Endodermal cell (in vitro differentiated cells): ENCODE measurements around the gene ZSWIM8. TPM values are rescaled to one million over a fixed set of nuclear protein-coding genes. Genes with fewer than 3 reads are reported as not detected.

Experiments used
- DNase-seq: peaks from one replicate; pipeline ENCODE4 v3.0.0-alpha.2; 2017
- H3K27ac ChIP-seq: 2 replicates; pipeline ENCODE4 v1.5.1; 2013; ENCODE audit warnings: mild to moderate bottlenecking, low read depth, low read length, moderate library complexity
- H3K27me3 ChIP-seq: 2 replicates; pipeline ENCODE4 v1.6.1; 2013; ENCODE audit warnings: mild to moderate bottlenecking, low read length, moderate library complexity; ENCODE audit not compliant: insufficient read depth, control insufficient read depth, poor library complexity, severe bottlenecking
- H3K36me3 ChIP-seq: 2 replicates; pipeline ENCODE4 v1.7.0; 2013; ENCODE audit warnings: mild to moderate bottlenecking, low read length, moderate library complexity; ENCODE audit not compliant: control insufficient read depth, insufficient read depth
- H3K4me1 ChIP-seq: one replicate; pipeline ENCODE4 v1.7.0; 2013; ENCODE audit warnings: low read length; ENCODE audit not compliant: control insufficient read depth, insufficient read depth
- H3K4me3 ChIP-seq: 2 replicates; pipeline ENCODE4 v1.5.1; 2013; ENCODE audit warnings: mild to moderate bottlenecking, low read length, moderate library complexity
- H3K9ac ChIP-seq: 2 replicates; pipeline ENCODE4 v1.6.1; 2013; ENCODE audit warnings: mild to moderate bottlenecking, low read length, moderate library complexity; ENCODE audit not compliant: poor library complexity, severe bottlenecking; ENCODE audit errors: extremely low read depth
- H3K9me3 ChIP-seq: 2 replicates; pipeline ENCODE4 v1.6.1; 2013; ENCODE audit warnings: mild to moderate bottlenecking, low read length, moderate library complexity; ENCODE audit not compliant: control insufficient read depth
- H3K27ac Mint-ChIP-seq: 2 replicates; pipeline ENCODE4 v1.8.0; 2020; ENCODE audit warnings: mixed read lengths
- H3K27me3 Mint-ChIP-seq: 2 replicates; pipeline ENCODE4 v1.8.0; 2021; ENCODE audit warnings: mild to moderate bottlenecking, mixed read lengths; ENCODE audit not compliant: insufficient read depth
- H3K36me3 Mint-ChIP-seq: 2 replicates; pipeline ENCODE4 v1.8.0; 2020; ENCODE audit warnings: low read depth, mixed read lengths
- H3K4me1 Mint-ChIP-seq: 2 replicates; pipeline ENCODE4 v1.8.0; 2020; ENCODE audit warnings: mixed read lengths
- H3K4me3 Mint-ChIP-seq: 2 replicates; pipeline ENCODE4 v1.8.0; 2020; ENCODE audit warnings: mild to moderate bottlenecking, moderate library complexity, mixed read lengths
- H3K9me3 Mint-ChIP-seq: 2 replicates; pipeline ENCODE4 v1.8.0; 2020; ENCODE audit warnings: mild to moderate bottlenecking, mixed read lengths
- CTCF ChIP-seq: fragments of 200-600 bp; sonication (generic); conservative IDR thresholded peaks from 2 replicates; pipeline ENCODE4 v1.5.0; 2021; ENCODE audit warnings: antibody characterized with exemption, mild to moderate bottlenecking
- WGBS, 2 experiments: methylation state at CpG; one replicate each; pipeline versions ENCODE4 v1.1.5 to v1.1.7; 2013; ENCODE audit warnings: missing lambda C conversion rate in 2 of 2, mixed read lengths in 1 of 2; ENCODE audit not compliant: insufficient coverage in 1 of 2, insufficient read length in 1 of 2; 5-methylcytosine and 5-hydroxymethylcytosine counted together
- total RNA-seq, 2 donors: library from RNA; stranded (reverse); fragmentation: NEBNext Ultra II Directional in 1 of 2; extraction: Animal tissue kit (Norgen Biotek cat#: 25700) in 1 of 2; gene quantifications; 2 replicates in 1 of 2; 3 replicates in 1 of 2; pipeline ENCODE4 v1.2.1, GENCODE V29; 2021

ZSWIM8 gene
- total RNA-seq, 2 donors from 2014 or later, result 75.9 to 79.8 TPM

- H3K36me3 Mint-ChIP-seq, result peaks cover 42% of the 10 kb centered on the region
- no peak for DNase-seq
- H3K27ac Mint-ChIP-seq, result no peak overlapping the region
- Histone ChIP-seq H3K9ac (no peak overlapping the region), H3K4me3 (no peak overlapping the region), H3K27ac (no peak overlapping the region), H3K36me3 (peaks cover 27% of the 10 kb centered on the region), H3K9me3 (no peaks in the 10 kb centered on the region), H3K4me1 (no peaks in the 10 kb centered on the region), H3K27me3 (no peaks in the 10 kb centered on the region)
- no peaks in the 10 kb centered on the region for H3K9me3 Mint-ChIP-seq
- H3K4me3 Mint-ChIP-seq, result peak overlapping the region; percentile 68
- peaks cover 2% of the 10 kb centered on the region for H3K27me3 Mint-ChIP-seq
- no peak for TF ChIP-seq CTCF
- H3K4me1 Mint-ChIP-seq, result peaks cover 9% of the 10 kb centered on the region
- 53 to 68% methylated on average over 3 to 4 of the region's 5 CpGs for WGBS, 2 experiments
Observed at GRCh38 chr10:73809061-73809818, 23.8 kb downstream of the ZSWIM8 start.

- H3K9me3 Mint-ChIP-seq, result no peaks in the 10 kb centered on the region
- WGBS, 2 experiments, result 90 to 96% methylated on average over 5 to 7 of the region's 7 CpGs
Observed at GRCh38 chr10:73810358-73810734, 24.9 kb downstream of the ZSWIM8 start.

GRCh38 chr10:73810735-73811465, 25.5 kb downstream of the ZSWIM8 start:
- Mint-ChIP-seq H3K36me3 (peaks cover 37% of the 10 kb centered on the region), H3K4me3 (peak overlapping the region; percentile 68), H3K4me1 (peaks cover 15% of the 10 kb centered on the region), H3K27me3 (peaks cover 2% of the 10 kb centered on the region), H3K27ac (peak overlapping the region; percentile 44), H3K9me3 (no peaks in the 10 kb centered on the region)
- WGBS, 2 experiments, result 1 to 2% methylated on average over 24 to 63 of the region's 63 CpGs
- Histone ChIP-seq H3K27ac (no peak overlapping the region), H3K4me1 (no peaks in the 10 kb centered on the region), H3K36me3 (peaks cover 30% of the 10 kb centered on the region), H3K9ac (peak overlapping the region; percentile 78), H3K9me3 (no peaks in the 10 kb centered on the region), H3K4me3 (peak overlapping the region; percentile 79), H3K27me3 (no peaks in the 10 kb centered on the region)
- TF ChIP-seq CTCF, result no peak
- peak; percentile 80 for DNase-seq

More at GRCh38 chr10:73810358-73810734, 24.9 kb downstream of the ZSWIM8 start:
- Histone ChIP-seq H3K4me1 (no peaks in the 10 kb centered on the region), H3K36me3 (peaks cover 30% of the 10 kb centered on the region), H3K9me3 (no peaks in the 10 kb centered on the region), H3K27ac (no peak overlapping the region), H3K9ac (peak overlapping the region; percentile 78), H3K4me3 (peak overlapping the region; percentile 79), H3K27me3 (no peaks in the 10 kb centered on the region)
- Mint-ChIP-seq H3K27ac (peak overlapping the region; percentile 44), H3K36me3 (peaks cover 42% of the 10 kb centered on the region), H3K4me1 (peaks cover 13% of the 10 kb centered on the region), H3K27me3 (peaks cover 2% of the 10 kb centered on the region), H3K4me3 (peak overlapping the region; percentile 68)
- no peak for TF ChIP-seq CTCF
- no peak for DNase-seq
